Activated CD4-positive, alpha-beta T cell treated with anti-CD3 and anti-CD28 coated beads, Interleukin-2, amount 50 U/mL, for 1 hour (primary cell): ENCODE measurements around the gene CXCL16.

Experiments
- DNase-seq: peaks from one replicate; pipeline ENCODE4 v3.0.0-alpha.2; 2020

Gene CXCL16, protein sequence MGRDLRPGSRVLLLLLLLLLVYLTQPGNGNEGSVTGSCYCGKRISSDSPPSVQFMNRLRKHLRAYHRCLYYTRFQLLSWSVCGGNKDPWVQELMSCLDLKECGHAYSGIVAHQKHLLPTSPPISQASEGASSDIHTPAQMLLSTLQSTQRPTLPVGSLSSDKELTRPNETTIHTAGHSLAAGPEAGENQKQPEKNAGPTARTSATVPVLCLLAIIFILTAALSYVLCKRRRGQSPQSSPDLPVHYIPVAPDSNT

DNA sequence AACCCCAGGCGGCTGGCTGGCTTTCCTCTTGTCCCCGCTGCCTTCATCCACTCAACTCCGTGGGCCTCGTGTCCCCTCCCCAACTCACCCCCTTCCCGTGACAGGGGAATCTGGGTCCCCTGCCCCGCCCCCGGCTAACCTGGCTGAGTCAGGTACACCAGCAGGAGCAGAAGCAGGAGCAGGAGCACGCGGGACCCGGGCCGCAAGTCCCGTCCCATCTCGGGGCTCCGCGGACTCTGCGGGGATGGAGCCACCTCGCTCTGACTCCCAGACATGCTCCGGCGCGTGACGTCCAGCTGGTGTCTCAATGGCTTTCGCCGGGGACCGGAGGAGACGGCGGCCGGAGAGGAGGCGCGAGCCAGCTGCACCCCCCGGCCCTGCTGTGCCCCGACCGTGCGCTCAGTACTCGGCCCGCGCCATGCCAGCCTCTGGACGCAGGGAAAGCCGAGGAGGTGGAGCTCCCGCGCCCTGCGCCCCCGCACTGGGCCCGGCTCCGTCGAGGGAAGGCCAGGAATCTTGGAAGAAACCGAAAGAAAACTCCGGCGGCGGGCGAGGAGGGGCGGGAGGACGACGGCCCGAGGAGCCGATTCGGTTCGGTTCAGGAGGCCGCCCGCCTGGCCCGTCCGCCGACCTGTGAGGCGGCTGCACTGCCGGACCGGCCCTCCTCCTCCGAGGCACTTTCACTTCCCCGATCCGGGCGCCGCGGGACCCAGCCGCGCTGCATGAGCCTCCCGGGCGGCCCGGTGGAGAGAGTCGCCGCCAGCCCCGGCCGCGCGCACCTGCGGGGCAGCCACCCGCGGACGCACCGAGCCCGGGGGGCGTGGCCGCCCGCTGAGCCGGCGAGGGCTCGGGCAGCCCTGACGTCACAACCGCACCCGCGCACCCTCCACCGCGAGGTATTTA is at the start of gene CXCL16, which contains the start of gene ZMYND15:
Gene CXCL16, minus strand, starts transcription at position 807 of the 903 bp plus-strand sequence. Its CDS starts 589 bp downstream, at position 218.
Gene ZMYND15, plus strand, starts transcription at position 712 of the 903 bp plus-strand sequence. CDS start 716 bp downstream, outside the sequence.
- DNase-seq = peak; percentile 67

DNA sequence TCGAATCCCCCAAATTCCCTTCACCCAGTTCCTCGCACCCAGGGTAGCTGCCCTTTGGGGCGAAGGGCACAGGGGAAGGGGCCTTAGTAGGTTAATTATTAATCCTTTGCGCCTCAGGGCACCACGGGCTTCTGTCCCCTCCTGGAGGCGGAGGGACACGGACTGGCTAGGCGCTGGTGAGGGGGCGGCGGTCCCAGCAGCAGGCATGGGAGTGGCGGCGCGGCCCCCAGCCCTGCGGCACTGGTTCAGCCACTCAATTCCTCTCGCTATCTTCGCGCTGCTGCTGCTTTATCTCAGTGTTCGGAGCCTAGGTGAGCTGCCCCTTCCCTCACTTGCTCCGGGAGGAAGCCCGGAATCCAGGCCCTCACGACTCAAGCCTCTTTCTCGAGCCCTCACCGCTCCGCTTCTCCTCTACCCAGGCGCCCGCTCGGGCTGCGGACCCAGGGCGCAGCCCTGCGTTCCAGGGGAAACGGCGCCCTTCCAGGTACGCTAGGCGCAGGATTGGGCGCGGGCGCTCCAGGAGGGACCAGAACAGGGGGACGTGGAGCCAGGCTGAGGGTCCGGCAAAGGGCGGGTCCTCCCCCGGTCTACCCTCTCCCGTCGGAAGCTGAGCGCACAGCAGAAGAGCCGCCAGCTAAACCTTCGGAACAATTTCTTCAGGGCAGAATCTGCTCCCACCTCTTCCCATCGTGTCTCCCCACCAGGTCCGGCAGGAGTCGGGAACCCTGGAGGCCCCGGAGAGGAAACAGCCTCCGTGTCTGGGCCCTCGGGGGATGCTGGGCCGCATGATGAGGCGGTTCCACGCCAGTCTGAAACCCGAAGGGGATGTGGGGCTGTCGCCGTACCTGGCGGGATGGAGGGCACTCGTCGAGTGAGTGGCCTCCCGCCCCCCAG is 49.3 kb upstream of the CXCL16 start, which contains the start of gene GLTPD2:
Gene GLTPD2, plus strand, starts transcription at position 158 of the 894 bp plus-strand sequence. Its CDS starts 48 bp downstream, at position 206.
- no peak for DNase-seq

DNA sequence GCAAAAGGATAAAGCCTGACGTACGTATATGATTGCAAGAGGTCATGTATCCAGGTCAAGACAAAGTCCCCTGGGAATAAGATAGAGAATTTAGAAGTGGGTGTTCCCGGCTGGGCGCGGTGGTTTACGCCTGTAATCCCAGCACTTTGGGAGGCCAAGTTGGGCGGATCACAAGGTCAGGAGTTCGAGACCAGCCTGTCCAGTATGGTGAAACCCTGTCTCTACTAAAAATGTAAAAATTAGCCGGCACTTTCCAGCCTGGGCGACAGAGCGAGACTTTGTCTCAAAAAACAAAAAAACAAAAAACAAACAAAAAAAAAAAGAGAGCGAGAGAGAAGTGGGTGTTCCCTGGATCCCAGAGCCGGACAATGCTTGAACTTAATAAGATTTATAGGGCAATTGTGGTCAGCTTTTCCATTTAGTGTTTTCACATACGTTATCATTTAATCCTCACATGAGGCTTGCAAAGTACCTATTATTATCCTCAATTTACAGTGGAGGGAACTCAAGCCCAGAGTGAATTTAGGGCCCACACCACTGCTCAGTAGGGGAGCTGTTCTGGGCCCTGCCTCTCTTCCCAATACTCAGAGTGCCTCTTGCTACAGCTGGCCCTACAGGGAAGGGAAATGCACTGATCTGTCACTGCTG is 48.6 kb upstream of the CXCL16 start:
- DNase-seq = no peak

DNA sequence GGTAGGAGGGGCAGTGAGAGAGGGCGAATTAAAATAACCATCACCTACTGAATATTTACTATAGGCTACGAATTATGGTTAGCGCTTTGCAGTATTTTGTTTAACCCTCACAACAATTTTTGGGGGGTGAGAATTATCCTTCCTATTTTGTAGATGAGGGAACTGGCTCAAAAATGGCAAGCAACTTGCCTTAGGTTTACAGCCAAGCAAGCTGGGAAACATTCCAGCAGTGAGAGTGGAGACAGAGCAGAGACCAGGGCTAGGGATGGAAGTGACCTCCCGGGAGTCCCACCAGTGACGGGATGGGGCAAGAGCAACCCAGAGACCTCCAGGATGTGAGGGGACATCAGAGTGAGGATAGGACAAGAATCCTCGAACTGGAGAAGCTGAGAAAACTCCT is 46.8 kb upstream of the CXCL16 start:
- DNase-seq = no peak

DNA sequence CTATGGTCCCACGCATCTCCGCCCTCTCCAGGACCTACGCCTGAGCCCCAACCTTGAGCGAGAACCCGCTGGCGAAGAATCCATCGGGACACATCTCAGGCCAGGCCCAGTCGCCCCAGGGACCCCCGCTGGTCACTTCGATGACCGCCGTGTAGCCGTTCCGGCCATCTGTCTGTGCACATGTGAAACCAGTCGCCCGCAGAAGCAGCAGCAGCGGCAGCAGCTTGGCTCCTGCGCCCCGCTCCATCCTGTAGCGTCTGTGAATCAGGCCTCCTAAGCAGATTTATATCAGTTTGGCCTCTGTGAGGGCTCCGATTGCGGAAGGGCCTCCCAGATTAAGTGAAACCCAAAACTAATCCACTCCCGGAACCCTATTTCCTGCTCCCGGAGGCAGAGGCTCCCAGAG is 46.4 kb upstream of the CXCL16 start, which contains the start of gene VMO1:
Gene VMO1, minus strand, starts transcription at position 259 of the 406 bp plus-strand sequence. Its CDS starts 12 bp downstream, at position 247.
- DNase-seq = no peak

DNA sequence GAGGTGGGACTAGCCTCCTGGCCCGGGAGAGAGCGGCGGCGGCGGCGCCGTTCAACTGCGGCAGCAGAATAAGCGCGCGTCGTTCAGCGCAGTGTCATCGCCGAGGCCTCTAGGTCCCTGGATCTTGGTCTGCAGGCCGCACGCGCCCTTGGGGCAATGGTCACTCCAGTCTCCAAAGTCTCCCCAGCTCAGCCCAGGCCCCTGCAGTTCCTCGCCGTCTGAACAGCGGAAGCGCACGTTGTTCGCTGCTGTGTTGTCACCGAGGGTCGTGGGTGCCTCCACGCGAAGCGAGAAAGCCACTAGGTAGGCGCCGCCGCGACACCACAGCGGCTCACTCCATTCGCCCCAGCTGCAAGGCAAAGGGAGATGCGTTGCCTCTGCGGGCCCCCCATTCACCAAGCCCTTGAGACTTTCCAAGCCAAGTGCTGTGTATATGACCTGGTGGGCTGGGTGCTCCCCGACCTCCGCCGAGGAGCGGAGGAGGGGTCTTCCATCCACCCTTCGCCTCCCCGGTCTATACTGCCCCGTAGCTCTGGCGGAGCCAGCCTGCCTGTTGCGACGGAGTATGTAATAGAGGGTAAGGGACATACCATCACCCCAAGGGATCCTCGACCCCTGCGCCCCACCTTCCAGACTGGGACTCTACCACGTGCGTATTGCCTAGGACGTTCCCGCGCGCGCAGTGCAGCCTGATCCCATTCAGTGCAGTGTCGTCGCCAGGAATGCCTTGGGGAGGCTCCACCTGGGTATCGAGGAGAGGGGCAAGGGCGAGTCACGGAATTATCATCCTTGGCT is 45.8 kb upstream of the CXCL16 start:
- DNase-seq = no peak

DNA sequence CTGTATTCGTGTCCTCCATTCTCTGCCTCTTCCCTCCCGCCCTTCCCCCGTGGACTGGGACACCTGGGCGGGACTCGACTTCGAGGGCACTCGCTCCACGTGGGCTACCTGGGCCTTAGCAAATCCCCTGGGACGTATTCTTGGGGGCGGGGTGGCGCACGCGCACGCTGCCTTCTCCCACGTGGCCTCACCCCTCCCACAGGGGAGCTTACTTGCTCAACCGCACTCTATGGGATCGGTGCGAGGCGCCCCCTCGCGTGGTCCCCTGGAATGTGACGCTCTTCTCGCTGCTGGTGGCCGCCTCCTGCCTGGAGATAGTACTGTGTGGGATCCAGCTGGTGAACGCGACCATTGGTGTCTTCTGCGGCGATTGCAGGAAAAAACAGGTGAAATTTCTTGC is 42.9 kb upstream of the CXCL16 start:
- no peak for DNase-seq

DNA sequence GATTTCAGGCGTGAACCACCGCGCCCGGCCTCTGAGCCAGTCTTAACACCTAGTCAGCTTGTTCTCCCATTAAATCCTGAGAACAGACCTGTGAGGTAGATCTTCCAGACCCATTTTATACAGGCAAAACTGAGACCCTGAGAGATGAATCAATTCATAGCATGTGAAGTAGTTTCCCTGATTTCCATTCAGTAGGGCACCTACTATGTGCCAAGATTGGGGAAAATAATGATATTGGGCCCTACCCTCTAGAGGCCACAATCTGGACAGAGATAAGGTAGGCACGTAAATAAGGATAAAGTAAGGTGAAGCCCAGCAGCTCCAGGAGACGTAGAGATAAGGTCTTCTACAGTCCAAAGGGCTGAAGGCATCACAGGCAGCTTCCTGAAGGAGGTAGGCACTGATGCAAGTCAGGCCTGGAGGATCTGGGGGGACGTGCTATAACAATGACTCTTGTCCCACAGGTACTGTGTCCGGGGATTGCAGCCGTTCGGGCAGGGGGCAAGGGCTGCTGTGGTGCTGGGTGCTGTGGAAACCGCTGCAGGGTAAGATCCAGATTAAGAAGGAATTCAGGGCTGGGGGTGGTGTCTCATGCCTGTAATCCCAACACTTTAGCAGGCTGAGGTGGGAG is 40.7 kb upstream of the CXCL16 start:
- no peak for DNase-seq

DNA sequence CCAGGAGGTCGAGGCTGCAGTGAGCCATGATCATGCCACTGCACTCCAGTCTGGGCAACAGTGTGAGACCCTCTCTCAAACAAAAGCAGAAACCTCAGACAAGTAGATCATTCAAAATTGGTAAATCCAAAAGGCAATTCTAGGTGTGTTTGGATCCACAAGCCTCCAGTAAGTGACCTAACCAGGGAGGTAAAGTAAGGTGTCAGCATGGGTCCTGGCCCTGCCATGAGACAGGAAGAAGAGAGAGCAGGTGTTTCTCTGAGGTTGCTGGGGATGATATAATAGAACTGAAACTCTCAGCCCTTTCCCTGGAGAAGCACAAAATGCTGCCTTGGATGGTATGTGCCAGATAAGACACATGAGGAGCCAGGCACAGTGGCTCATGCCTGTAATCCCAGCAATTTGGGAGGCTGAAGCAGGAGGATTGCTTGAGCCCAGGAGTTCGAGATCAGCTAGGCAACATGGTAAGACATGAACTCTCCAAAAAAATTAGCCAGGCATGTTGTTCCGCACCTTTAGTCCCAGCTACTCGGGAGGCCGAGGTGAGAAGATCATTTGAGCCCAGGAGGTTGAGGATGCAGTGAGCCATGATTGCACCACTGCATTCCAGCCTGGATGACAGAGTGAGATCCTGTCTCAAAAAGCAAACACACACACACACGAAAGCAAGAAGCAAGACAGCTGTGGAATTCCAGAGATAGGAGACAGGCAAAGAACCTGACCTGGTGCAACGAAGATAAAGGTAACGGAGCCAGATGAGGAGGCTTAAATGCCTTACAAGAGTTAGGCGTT is 38.4 kb upstream of the CXCL16 start:
- no peak for DNase-seq

DNA sequence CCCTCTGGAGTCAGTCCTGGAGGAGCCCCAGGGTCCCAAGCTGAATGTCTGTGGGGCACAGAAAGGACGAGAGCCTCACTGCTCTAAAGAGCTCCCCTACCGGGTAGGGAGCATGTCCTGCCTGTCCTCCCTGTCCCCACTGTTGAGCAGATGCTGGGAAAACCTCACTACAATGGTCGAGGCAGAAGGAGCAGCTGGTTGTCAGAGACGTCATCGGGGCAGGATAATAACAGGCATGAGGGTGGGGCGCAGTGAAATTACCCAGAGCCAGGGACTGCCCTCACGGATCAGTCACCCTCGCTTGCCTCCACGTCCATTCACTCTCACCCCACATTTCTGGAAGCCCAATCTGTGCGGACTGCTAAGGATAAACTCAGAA is 32.5 kb upstream of the CXCL16 start:
- no peak for DNase-seq

DNA sequence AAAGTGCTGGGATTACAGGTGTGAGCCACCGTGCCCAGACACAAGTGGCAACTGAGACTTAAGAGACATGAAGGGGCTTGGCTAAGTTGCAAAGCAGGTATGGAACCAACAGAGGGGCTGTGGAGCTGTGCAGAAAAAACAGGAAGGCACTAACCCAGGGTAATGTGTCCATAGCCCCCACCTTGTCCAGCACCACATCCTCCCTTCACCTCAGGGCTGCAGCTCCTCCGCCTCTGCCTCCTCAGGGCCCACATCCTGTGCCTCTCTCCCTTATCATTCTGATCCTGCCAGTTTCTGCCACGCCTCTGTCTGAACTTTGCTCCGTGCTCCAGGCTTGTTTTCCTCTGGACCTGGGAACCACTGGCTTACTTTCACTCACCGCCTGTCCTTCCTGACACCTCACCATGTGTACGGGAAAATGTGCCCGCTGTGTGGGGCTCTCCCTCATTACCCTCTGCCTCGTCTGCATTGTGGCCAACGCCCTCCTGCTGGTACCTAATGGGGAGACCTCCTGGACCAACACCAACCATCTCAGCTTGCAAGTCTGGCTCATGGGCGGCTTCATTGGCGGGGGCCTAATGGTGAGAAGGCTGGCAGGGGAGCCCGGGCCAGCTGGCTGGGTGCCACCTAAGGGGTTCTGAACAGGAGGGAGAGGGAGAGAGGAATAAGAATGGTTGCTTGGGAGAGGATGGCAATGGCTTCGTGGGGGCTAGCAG is 31.9 kb upstream of the CXCL16 start, which contains the start of gene TM4SF5:
Gene TM4SF5, plus strand, starts transcription at position 368 of the 716 bp plus-strand sequence. Its CDS starts 37 bp downstream, at position 405.
- no peak for DNase-seq

DNA sequence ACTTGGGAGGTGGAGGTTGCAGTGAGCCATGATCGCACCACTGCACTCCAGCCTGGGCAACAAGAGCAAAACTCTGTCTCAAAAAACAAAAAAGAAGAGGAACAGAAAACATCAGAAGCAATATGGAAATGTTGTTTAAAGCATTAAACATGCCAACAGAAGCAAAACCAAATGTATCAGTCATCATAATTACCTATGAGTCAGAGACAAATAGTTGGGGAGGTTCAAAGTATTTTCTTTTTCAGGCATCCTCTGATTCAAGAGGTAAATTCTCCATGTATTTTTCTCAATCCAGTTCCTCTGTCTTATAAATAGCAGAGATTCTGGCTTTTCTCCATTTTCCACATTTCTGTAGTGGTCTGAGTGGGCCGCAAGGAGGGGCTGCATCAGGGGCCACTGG is 29.9 kb upstream of the CXCL16 start:
- DNase-seq = no peak

DNA sequence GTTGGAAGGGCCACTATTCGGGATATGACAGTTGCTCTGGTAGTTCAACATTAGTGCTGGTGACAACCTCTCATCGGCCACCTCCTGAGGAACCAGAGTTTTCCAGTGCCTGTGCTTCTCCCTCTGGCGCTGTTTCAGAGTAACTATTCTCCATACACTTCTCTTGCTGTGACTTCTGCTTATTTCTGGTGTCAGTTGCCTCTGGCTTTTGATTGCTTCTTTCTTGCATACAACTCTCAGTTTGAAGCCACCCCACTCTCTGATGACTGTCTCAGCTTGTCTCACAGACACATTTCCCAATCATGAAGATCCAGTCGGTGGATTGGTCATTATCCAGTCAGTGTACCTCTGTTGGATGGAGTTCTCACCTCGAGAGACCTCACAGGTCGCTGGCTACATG is 28.6 kb upstream of the CXCL16 start:
- DNase-seq = no peak

DNA sequence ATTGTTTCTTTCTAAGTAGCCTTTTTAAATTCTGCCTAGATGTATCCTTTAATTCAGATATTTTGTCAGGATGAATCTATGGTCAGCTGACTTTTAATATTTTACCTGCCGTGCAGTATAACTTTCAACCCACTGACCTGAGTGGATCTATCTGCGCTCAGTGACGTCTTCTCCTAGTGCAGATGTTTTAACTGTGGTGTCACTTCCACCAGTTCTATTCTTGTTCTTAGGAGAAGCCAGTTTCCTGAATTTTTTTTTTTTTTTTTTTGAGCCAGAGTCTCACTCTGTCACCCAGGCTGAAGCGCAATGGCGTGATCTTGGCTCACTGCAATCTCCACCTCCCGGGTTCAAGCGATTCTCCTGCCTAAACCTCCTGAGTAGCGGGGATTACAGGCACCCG is 27.0 kb upstream of the CXCL16 start:
- no peak for DNase-seq

DNA sequence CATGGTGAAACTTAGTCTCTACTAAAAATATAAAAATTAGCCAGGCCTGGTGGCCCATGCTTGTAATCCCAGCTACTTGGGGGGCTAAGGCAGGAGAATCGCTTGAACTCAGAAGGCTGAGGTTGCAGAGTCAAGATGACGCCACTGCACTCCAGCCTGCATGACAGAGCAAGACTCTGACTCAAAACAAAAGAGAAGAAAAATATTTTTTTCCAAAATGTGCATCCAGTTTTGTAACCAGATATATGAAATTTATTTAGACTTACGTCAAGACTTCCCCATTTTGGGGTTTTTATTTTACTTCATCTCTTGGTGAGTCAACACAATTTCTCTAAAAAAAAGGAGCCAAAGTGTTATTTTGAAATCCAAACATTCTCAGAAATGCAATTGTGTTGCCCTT is 26.5 kb upstream of the CXCL16 start:
- no peak for DNase-seq

DNA sequence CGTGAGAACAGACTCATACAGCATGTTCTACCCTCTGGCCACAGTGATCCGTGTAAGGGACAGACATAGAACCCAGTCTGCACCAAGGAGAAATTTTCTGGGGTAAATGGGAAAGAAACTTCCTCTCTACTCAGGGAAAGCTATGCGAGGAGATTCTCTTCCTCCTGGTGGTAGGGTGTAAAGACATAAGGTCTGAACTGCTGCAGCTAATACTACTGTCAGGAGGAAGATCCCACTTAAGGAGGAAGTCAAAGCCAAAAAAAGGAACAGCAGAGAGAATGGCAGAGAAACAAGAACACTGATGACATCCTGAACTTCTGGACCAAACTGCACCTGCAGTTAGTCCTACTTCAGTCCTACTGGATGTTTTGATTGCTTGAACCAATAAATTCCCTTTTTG is 24.9 kb upstream of the CXCL16 start:
- no peak for DNase-seq

DNA sequence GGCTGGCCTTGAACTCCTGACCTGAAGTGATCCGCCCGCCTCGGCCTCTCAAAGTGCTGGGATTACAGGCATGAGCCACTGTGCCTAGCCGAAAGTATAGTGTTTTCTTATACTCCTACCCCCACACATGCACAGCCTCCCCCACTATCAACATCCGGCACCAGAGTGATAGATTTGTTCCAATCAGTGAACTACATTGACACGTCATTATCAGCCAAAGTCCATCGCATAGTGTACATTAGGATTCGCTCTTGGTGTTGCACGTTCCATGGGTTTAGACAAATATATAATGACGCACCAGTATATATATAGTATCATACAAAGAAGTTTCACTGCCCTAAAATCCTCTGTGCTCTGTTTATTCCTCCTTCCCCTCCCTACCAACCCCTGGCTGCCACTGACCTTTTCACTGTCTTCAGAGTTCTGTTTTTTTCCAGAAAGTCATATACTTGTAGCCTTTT is 20.1 kb upstream of the CXCL16 start:
- no peak for DNase-seq

DNA sequence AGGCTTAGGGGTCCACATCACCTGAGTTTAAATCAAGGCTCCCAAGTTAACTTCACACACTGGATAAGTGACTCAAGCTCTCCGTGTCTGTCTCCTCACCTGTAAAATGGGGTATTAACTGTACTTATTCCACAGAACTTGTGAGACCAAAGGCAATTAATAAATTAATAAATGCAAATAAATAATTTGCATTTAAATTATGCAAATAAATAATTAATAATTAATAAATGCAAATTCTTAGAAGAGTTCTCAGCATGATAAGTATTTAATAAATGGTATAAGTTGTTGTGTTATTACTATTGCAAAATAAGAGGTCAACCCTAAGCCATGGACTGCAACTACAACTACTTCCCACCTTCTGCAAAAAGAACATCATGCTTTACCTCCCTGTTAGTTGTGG is 13.7 kb upstream of the CXCL16 start:
- DNase-seq = no peak

DNA sequence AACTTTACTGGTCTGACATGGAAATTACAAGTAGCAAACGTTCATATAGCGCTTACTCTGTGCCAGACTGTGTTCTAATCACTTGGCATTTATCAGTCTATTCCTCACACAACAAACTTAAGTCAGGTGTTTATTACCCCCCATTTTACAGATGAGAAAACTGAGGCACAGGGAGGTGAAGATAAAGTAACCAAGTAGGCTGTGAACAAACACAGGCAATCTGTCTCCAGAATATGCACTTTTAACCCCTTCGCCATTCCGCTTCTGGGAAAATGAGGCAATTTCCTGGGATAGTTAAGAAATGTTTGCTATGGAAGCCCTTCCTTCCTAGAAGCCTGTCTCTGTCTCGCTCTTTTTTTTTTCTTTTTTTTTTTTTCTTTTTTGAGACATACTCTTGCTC is 12.2 kb upstream of the CXCL16 start:
- no peak for DNase-seq
